HG03066 (cell line): ENCODE results near the gene RAMAC.
"Not testable (repeated sequence)": the region's sequence is repeated elsewhere in the genome, so short reads cannot be mapped to it uniquely, and the experiment has no call there.

Experiments used
- ATAC-seq: cut with Tn5 transposase; IDR thresholded peaks from one replicate; pipeline ENCODE4 v1.9.1; 2021; ENCODE audit warnings: low read depth; ENCODE audit not compliant: unreplicated experiment

Gene RAMAC

GRCh38 chr15:82966671-82967071 is 19.3 kb upstream of the RAMAC start:
- peak; percentile 85 for ATAC-seq

GRCh38 chr15:82968066-82968465 is 17.9 kb upstream of the RAMAC start:
- no peak for ATAC-seq

- ATAC-seq, result no peak
These were observed 16.7 kb upstream of the RAMAC start for GRCh38 chr15:82969353-82969752.

GRCh38 chr15:82970078-82970686 is 15.8 kb upstream of the RAMAC start:
- no peak for ATAC-seq

- no peak for ATAC-seq
These were observed 15.3 kb upstream of the RAMAC start for GRCh38 chr15:82970696-82971095.

GRCh38 chr15:82971218-82971984 is 14.6 kb upstream of the RAMAC start:
- ATAC-seq, result no peak

GRCh38 chr15:82972990-82973389 is 13.0 kb upstream of the RAMAC start:
- no peak for ATAC-seq

- no peak for ATAC-seq
These were observed 8.9 kb upstream of the RAMAC start for GRCh38 chr15:82977076-82977475.

- ATAC-seq, result no peak
These were observed 7.6 kb upstream of the RAMAC start for GRCh38 chr15:82978438-82978837.

GRCh38 chr15:82979726-82980125 is 6.3 kb upstream of the RAMAC start:
- ATAC-seq, result no peak

- no peak for ATAC-seq
These were observed 5.0 kb upstream of the RAMAC start for GRCh38 chr15:82980981-82981380.

GRCh38 chr15:82986442-82986780 is 401 bp downstream of the RAMAC start:
- ATAC-seq, result no peak

GRCh38 chr15:82992436-82992998 is 6.5 kb downstream of the RAMAC start:
- no peak for ATAC-seq

GRCh38 chr15:82993144-82993543 is 7.1 kb downstream of the RAMAC start:
- no peak for ATAC-seq

GRCh38 chr15:82995076-82995475 is 9.1 kb downstream of the RAMAC start:
- ATAC-seq, result no peak

GRCh38 chr15:82995938-82996337 is 9.9 kb downstream of the RAMAC start:
- no peak for ATAC-seq

- ATAC-seq, result no peak
These were observed 13.4 kb downstream of the RAMAC start for GRCh38 chr15:82999426-82999825.

GRCh38 chr15:82999905-83000671 is 14.1 kb downstream of the RAMAC start:
- ATAC-seq, result peak; percentile 72

- not testable (repeated sequence) for ATAC-seq
These were observed 14.6 kb downstream of the RAMAC start for GRCh38 chr15:83000672-83001031.

GRCh38 chr15:83010709-83011270 is 24.8 kb downstream of the RAMAC start:
- peak; percentile 60 for ATAC-seq
